Heart left ventricle (tissue), 16 donors: ENCODE results near the gene TTLL11. TPM values are rescaled to one million over a fixed set of nuclear protein-coding genes. Genes with fewer than 3 reads are reported as not detected.

Experiments
- ATAC-seq, 4 donors: fragments of 200-7000 bp; cut with Tn5 transposase; one replicate each; pipeline ENCODE4 v1.9.1; 2020 to 2022; ENCODE audit warnings: moderate library complexity in 4 of 4, mild to moderate bottlenecking in 3 of 4, moderate number of reproducible peaks in 1 of 4
- DNase-seq, 5 donors: peaks; one replicate each; pipeline ENCODE4 v3.0.0-alpha.2; 2020
- H3K27ac ChIP-seq, 12 donors: fragments of 200-600 bp; sonication (generic) in 4 of 12; one replicate each; pipeline versions ENCODE4 v1.5.0 to v1.8.0; 2016 to 2022; ENCODE audit warnings: mild to moderate bottlenecking in 2 of 12
- H3K27me3 ChIP-seq, 9 donors: fragments of 200-600 bp; sonication (generic) in 2 of 9; one replicate each; pipeline versions ENCODE4 v1.5.1 to v1.8.0; 2016 to 2022; ENCODE audit warnings: mild to moderate bottlenecking in 3 of 9
- H3K36me3 ChIP-seq, 9 donors: fragments of 200-600 bp; sonication (generic) in 2 of 9; one replicate each; pipeline versions ENCODE4 v1.5.0 to v1.8.0; 2018 to 2022; ENCODE audit warnings: mild to moderate bottlenecking in 2 of 9
- H3K4me1 ChIP-seq, 12 donors: fragments of 200-600 bp; sonication (generic) in 4 of 12; one replicate each; pipeline versions ENCODE4 v1.5.0 to v1.8.0; 2016 to 2022; ENCODE audit warnings: mild to moderate bottlenecking in 3 of 12
- H3K4me3 ChIP-seq, 12 donors: fragments of 200-600 bp; sonication (generic) in 4 of 12; one replicate each; pipeline versions ENCODE4 v1.5.0 to v1.8.0; 2017 to 2022; ENCODE audit warnings: mild to moderate bottlenecking in 9 of 12, moderate library complexity in 4 of 12
- H3K9me3 ChIP-seq, 12 donors: fragments of 200-600 bp; sonication (generic) in 4 of 12; one replicate each; pipeline versions ENCODE4 v1.5.0 to v1.8.0; 2016 to 2022; ENCODE audit warnings: mild to moderate bottlenecking in 1 of 12
- CTCF ChIP-seq, 12 donors: fragments of 200-600 bp; sonication (generic) in 4 of 12; IDR thresholded peaks; one replicate each; pipeline versions ENCODE4 v1.5.0 to v1.8.0; 2018 to 2022; ENCODE audit warnings: antibody characterized with exemption in 12 of 12, mild to moderate bottlenecking in 5 of 12
- POLR2A ChIP-seq, 2 donors: fragments of 450-650 bp; IDR thresholded peaks; one replicate each; pipeline ENCODE4 v1.6.1; 2017; ENCODE audit warnings: antibody characterized with exemption in 2 of 2, mild to moderate bottlenecking in 2 of 2, moderate library complexity in 2 of 2
- WGBS, 4 donors: extraction: QIAGEN DNeasy Blood & Tissue Kit in 2 of 4; methylation state at CpG; one replicate each; pipeline versions ENCODE4 v1.1.5 to v1.1.7; 2013 to 2018; 5-methylcytosine and 5-hydroxymethylcytosine counted together
- intact Hi-C, 10 donors: fragments of 100-400 bp; cut with DNase I; formaldehyde crosslinking; loops; one replicate each; pipeline versions ENCODE4 v1.11.1 to v1.14.2; 2022
- polyA plus RNA-seq, 2 donors: library from polyadenylated mRNA; stranded (reverse); fragments of 200-250 nt; gene quantifications; one replicate each; pipeline ENCODE4 v1.2.3, GENCODE V29; 2013
- total RNA-seq, 9 donors: library from RNA; depleted of rRNA in 2 of 9; stranded (reverse); fragments of >200 nt in 2 of 9; fragmentation: NEBNext Ultra II Directional in 3 of 9; extraction: Animal tissue kit (Norgen Biotek cat#: 25700) in 3 of 9; gene quantifications; one replicate each; pipeline versions ENCODE4 v1.1.0 to v1.2.4, GENCODE V29; 2016 to 2023
- donor health status: ischemic (EF 13 %, LVEDD 7.1; RV severe dilation, severe dysfunction).
- donor health status: healthy with polysubstance abuse.
- donor health status: DM: no; HTN: yes; CAD: no.
- donor health status: DM: no; HTN: no; CAD: no.
- donor health status: ischemic (EF 25% LVEDD 6.9; RV normal size, moderate dysfunction).
- donor health status: ischemic (EF 25% LVEDD 5.7; RV mildly dilated, moderate dysfunction).
- donor health status: healthy.
- donor health status: DM: yes; HTN: yes; CAD: no.
- donor health status: ischemic (EF 35%, LVEDD 5.7; RV mildly dilated, moderate dysfunction).
- donor health status: nonischemic (EF 11% LVEDD 7.7; RV severe dilation, severe dysfunction).
- donor health status: DM: yes; HTN: yes; CAD: no.
- donor health status: PGD.
- donor health status: ischemic (EF 29% LVEDD 5.4; RV normal size, mild dysfunction).
- donor health status: nonischemic (EF 23%, LVEDD 6.1; RV moderate dilation, normal function).

The TTLL11 gene
- total and polyA plus RNA-seq, 11 donors: 2.7 to 10.9 (median 7.9) TPM

GRCh38 chr9:121889990-121890563 is 203.0 kb downstream of the TTLL11 start:
- intact Hi-C loops: no loop called here

GRCh38 chr9:121888438-121888775 is 204.7 kb downstream of the TTLL11 start:
- Histone ChIP-seq H3K36me3 (no peaks in the 10 kb centered on the region), H3K4me1 (peaks cover 0 to 30% (median 6%) of the 10 kb centered on the region in 12 donors), H3K27me3 (no peaks in the 10 kb centered on the region), H3K9me3 (no peaks in the 10 kb centered on the region), H3K4me3 (no peak overlapping the region), H3K27ac (peak overlapping the region in 2 of 12 donors; percentile 19 to 30)
- 73 to 78% (median 76%) methylated on average over 4 of the region's 4 CpGs for WGBS, 4 donors
- TF ChIP-seq POLR2A (IDR thresholded peaks at IDR 0.05) (no peak), CTCF (IDR thresholded peaks at IDR 0.05) (no peak)
- DNase-seq (peak in 1 of 5 donors; percentile 37), ATAC-seq (peak in 2 of 4 donors; percentile 33 to 80)
- intact Hi-C loops: no loop called here

More at GRCh38 chr9:121889990-121890563, 203.0 kb downstream of the TTLL11 start:
- ATAC-seq (peak in 1 of 4 donors; percentile 14), DNase-seq (peak in 1 of 5 donors; percentile 34)
- no peaks in the 10 kb centered on the region for H3K36me3 ChIP-seq
- H3K4me1 ChIP-seq: peaks cover 0 to 24% (median 6%) of the 10 kb centered on the region in 12 donors
- H3K27ac ChIP-seq: no peak overlapping the region
- H3K4me3 ChIP-seq: no peak overlapping the region
- no peaks in the 10 kb centered on the region for H3K9me3 ChIP-seq
- 55 to 67% (median 60%) methylated on average over 2 of the region's 2 CpGs for WGBS, 4 donors
- H3K27me3 ChIP-seq: no peaks in the 10 kb centered on the region
- TF ChIP-seq POLR2A (IDR thresholded peaks at IDR 0.05) (no peak), CTCF (IDR thresholded peaks at IDR 0.05) (no peak)

- Histone ChIP-seq H3K36me3 (no peaks in the 10 kb centered on the region), H3K27ac (peak overlapping the region in 4 of 12 donors; percentile 19 to 48 (median 38)), H3K4me3 (no peak overlapping the region), H3K4me1 (peaks cover 0 to 31% (median 6%) of the 10 kb centered on the region in 12 donors), H3K9me3 (no peaks in the 10 kb centered on the region), H3K27me3 (no peaks in the 10 kb centered on the region)
- 56 to 68% (median 66%) methylated on average over 11 to 13 of the region's 13 CpGs for WGBS, 4 donors
- ATAC-seq (peak in 3 of 4 donors; percentile 13 to 84 (median 52)), DNase-seq (peak; percentile 26 to 71 (median 33))
- intact Hi-C loops: no loop called here
- TF ChIP-seq POLR2A (IDR thresholded peaks at IDR 0.05) (no peak), CTCF (IDR thresholded peaks at IDR 0.05) (no peak)
These were observed 205.3 kb downstream of the TTLL11 start for GRCh38 chr9:121887553-121888437.
